A673 (cell line): ENCODE measurements around the gene RAPGEF2. TPM values are rescaled to one million over a fixed set of nuclear protein-coding genes. Genes with fewer than 3 reads are reported as not detected.

ENCODE experiments used
- BruUV-seq: library from RNA; stranded (reverse); fragments of 400-500 nt; replicated peaks from 2 replicates; lab custom pipeline; 2021; lab: Mats Ljungman, UMichigan
- CTCF ChIA-PET: fragments of 300-600 bp; sonication (Branson Sonifier 250); formaldehyde crosslinking; loops from one replicate; lab custom pipeline; 2022; ENCODE audit warnings: antibody characterized with exemption; lab: Charles Lee
- POLR2A ChIA-PET: fragments of 300-600 bp; sonication (Branson Sonifier 250); formaldehyde crosslinking; loops from one replicate; lab custom pipeline; 2022; ENCODE audit warnings: antibody characterized with exemption; ENCODE audit not compliant: low non-redundant PET; lab: Charles Lee
- DNase-seq: peaks from one replicate; pipeline ENCODE4 v3.0.0-alpha.2; 2015; ENCODE audit warnings: low spot score
- H3K27ac ChIP-seq: fragments of 200-600 bp; sonication (generic); 2 replicates; pipeline ENCODE4 v1.5.1; 2016; ENCODE audit warnings: mixed run types, low read depth, mild to moderate bottlenecking, mixed read lengths, antibody characterized with exemption, low read length; ENCODE audit not compliant: poor library complexity, severe bottlenecking
- H3K27me3 ChIP-seq: fragments of 200-600 bp; sonication (generic); replicated peaks from 2 replicates; pipeline ENCODE4 v1.6.1; 2017; ENCODE audit warnings: mixed run types, low read depth, mild to moderate bottlenecking, mixed read lengths, antibody characterized with exemption, low read length; ENCODE audit not compliant: insufficient read depth, poor library complexity
- H3K36me3 ChIP-seq: fragments of 200-600 bp; sonication (generic); 2 replicates; pipeline ENCODE4 v1.6.1; 2016; ENCODE audit warnings: mixed run types, mild to moderate bottlenecking, mixed read lengths, antibody characterized with exemption, low read length; ENCODE audit not compliant: insufficient read depth, poor library complexity, severe bottlenecking
- H3K4me1 ChIP-seq: fragments of 200-600 bp; sonication (generic); 2 replicates; pipeline ENCODE4 v1.6.1; 2017; ENCODE audit warnings: mixed run types, mild to moderate bottlenecking, mixed read lengths, antibody characterized with exemption, low read length; ENCODE audit not compliant: insufficient read depth, poor library complexity, severe bottlenecking
- H3K4me3 ChIP-seq: fragments of 200-600 bp; sonication (generic); 2 replicates; pipeline ENCODE4 v1.5.1; 2016; ENCODE audit warnings: low read depth, mixed run types, mild to moderate bottlenecking, mixed read lengths, low read length; ENCODE audit not compliant: poor library complexity, severe bottlenecking
- H3K9me3 ChIP-seq: fragments of 200-600 bp; sonication (generic); 2 replicates; pipeline ENCODE4 v1.6.1; 2016; ENCODE audit warnings: mixed run types, low read depth, mild to moderate bottlenecking, mixed read lengths, antibody characterized with exemption, low read length; ENCODE audit not compliant: poor library complexity, severe bottlenecking
- CTCF ChIP-seq: fragments of 300-800, 200-600 bp; sonication (generic); conservative IDR thresholded peaks from 2 replicates; pipeline ENCODE4 v1.5.1; 2017; ENCODE audit warnings: low read depth, mild to moderate bottlenecking, antibody characterized with exemption, low read length, moderate library complexity, mixed read lengths
- EZH2 ChIP-seq: fragments of 200-600 bp; sonication (generic); IDR thresholded peaks from 2 replicates; pipeline ENCODE4 v1.6.1; 2017; ENCODE audit warnings: borderline replicate concordance, low read depth, mild to moderate bottlenecking, mixed read lengths, antibody characterized with exemption, low read length; ENCODE audit not compliant: poor library complexity, severe bottlenecking
- intact Hi-C: fragments of 100-400 bp; cut with micrococcal nuclease; formaldehyde crosslinking; loops from one replicate; pipeline ENCODE4 v1.10.0; 2022; ENCODE audit not compliant: unreplicated experiment
- total RNA-seq: library from RNA; stranded (reverse); gene quantifications from 2 replicates; pipeline ENCODE4 v1.2.3, GENCODE V29; 2021

The RAPGEF2 gene
- total RNA-seq, 1 experiment from 2014 or later, result 31.9 TPM

- BruUV-seq, result no TSS peak
- DNase-seq, result no peak
- no peak for TF ChIP-seq EZH2
- TF ChIP-seq CTCF, result no peak
- no peaks in the 10 kb centered on the region for H3K27me3 ChIP-seq
- no peaks in the 10 kb centered on the region for H3K4me1 ChIP-seq
- no peak overlapping the region for H3K4me3 ChIP-seq
- no peak overlapping the region for H3K27ac ChIP-seq
- ChIA-PET CTCF (no interaction called here), POLR2A (no interaction called here)
- H3K36me3 ChIP-seq, result no peaks in the 10 kb centered on the region
- intact Hi-C loops, result no loop called here
- no peaks in the 10 kb centered on the region for H3K9me3 ChIP-seq
Measured at GRCh38 chr4:159369256-159369655, 266.4 kb downstream of the RAPGEF2 start.

- TF ChIP-seq CTCF (no peak), EZH2 (no peak)
- H3K4me1 ChIP-seq, result no peaks in the 10 kb centered on the region
- H3K27me3 ChIP-seq, result no peaks in the 10 kb centered on the region
- ChIA-PET CTCF (interaction anchor here (0.6 kb wide), 1 partner anchor 1125 kb away, joined by 3 read pairs; no protein-coding TSS in a partner anchor), POLR2A (no interaction called here)
- H3K4me3 ChIP-seq, result no peak overlapping the region
- BruUV-seq, result no TSS peak
- H3K27ac ChIP-seq, result no peak overlapping the region
- H3K9me3 ChIP-seq, result no peaks in the 10 kb centered on the region
- intact Hi-C loops, result no loop called here
- DNase-seq, result peak; percentile 90
- H3K36me3 ChIP-seq, result no peaks in the 10 kb centered on the region
Measured at GRCh38 chr4:159370286-159370685, 267.4 kb downstream of the RAPGEF2 start.

- no peak for DNase-seq
- intact Hi-C loops, result no loop called here
- POLR2A ChIA-PET, result no interaction called here
Measured at GRCh38 chr4:159374749-159375530, 272.1 kb downstream of the RAPGEF2 start.

More at GRCh38 chr4:159374749-159375530, 272.1 kb downstream of the RAPGEF2 start:
- Histone ChIP-seq H3K36me3 (no peaks in the 10 kb centered on the region), H3K9me3 (no peaks in the 10 kb centered on the region), H3K27ac (no peak overlapping the region), H3K4me1 (no peaks in the 10 kb centered on the region), H3K27me3 (no peaks in the 10 kb centered on the region), H3K4me3 (no peak overlapping the region)
- CTCF ChIA-PET, result no interaction called here
- TF ChIP-seq EZH2, result no peak
- no peak for TF ChIP-seq CTCF
- no TSS peak for BruUV-seq
